Skeletal muscle cell (primary cell): ENCODE data around the gene GPAM.
"Not testable (repeated sequence)": the region's sequence is repeated elsewhere in the genome, so short reads cannot be mapped to it uniquely, and the experiment has no call there.

Source experiments
- DNase-seq: peaks from one replicate; pipeline ENCODE4 v3.0.0-alpha.2; 2010; ENCODE audit warnings: low read depth
- H3K4me3 ChIP-seq: 2 replicates; pipeline ENCODE4 v1.5.1; 2011; ENCODE audit warnings: low read depth, mild to moderate bottlenecking, control low read depth, low read length, moderate library complexity

GPAM gene

DNA sequence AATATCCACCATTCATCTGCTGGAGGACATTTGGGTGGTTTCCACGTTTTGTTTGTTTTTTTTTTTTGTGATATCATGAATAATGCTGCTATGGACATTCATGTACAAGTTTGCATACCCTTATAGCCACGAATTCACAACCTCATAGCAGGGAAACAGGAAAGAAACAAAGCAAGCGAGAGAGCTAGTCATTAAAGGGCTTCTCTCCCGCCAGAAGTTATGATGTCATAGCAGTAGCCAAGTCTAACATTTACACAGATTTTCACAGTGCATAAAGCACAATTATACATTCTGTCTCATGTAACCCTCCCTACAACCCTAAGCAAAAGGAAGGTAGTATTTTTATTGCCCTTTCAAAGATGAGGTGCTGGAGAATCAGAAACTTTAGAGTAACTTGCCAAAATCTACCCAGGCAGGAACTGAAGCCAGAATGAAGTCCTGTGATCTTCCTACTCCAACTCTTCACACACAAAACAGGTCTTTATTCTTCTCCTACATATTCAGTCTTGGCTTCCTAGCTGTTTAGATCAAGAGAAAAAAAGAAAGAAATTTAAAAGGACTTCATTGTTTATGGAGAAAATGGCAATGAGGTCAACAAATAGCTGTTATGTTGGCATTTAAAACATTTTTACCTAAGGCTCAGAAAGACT lies 33.9 kb upstream of the GPAM start:
- no peak overlapping the region for H3K4me3 ChIP-seq
- DNase-seq, result no peak

DNA sequence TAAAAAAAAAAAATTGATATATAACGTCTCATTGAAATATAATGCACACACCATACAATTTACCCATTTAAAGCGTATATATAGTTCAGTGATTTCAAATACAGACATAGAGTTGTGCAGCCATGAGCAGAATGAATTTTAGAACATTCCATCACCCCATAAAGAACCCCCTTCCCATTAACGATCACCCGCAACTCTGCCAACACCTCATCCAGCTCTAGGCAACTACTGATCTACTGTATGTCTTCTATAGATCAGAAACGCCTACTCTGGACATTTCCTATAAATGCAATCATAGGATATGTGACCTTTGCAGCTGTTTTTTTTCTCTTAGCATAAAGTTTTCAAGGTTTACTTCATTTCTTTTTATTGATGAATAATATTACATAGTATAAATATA lies 33.4 kb upstream of the GPAM start:
- no peak overlapping the region for H3K4me3 ChIP-seq
- no peak for DNase-seq

DNA sequence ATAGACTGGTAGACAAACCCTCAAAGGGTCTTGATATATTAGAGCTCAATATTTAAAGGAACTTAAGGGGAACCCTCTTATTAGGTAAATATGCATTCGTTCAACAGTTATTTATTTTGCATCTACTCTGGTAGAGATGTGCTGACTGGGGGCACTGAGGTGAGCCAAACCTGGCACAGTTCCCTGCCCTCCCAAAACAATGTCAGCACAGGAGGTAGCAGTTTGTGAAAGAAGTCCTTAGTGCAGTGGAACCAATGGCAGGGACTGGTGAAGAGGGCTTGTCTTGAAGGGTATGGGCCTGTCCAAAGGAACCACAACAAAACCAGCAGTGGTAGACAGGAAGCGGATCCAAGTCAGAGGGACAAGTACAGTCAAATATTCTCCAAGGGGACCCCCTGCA lies 32.6 kb upstream of the GPAM start:
- no peak overlapping the region for H3K4me3 ChIP-seq
- DNase-seq, result no peak

DNA sequence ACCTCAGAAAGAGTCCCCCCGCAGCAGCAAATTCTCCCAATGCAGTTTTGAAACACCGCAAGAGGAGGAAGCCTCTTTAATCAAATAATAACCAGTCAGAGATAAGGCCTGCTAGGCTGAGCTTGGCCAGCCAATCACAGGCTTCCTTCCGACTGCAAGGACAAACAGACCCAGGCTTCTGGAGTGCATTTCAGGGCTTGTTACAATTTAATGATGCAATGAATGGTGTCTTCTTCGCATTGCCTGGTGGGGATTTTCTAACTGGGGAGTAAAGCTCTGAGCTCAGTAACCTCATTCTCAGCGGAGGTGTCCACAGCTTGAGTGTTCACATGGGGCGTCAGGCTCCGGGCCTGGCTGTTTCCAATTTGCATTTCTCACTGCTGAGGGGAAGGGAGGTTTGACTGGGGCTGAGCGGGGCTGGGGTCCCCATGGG lies 31.8 kb upstream of the GPAM start:
- no peak overlapping the region for H3K4me3 ChIP-seq
- no peak for DNase-seq

DNA sequence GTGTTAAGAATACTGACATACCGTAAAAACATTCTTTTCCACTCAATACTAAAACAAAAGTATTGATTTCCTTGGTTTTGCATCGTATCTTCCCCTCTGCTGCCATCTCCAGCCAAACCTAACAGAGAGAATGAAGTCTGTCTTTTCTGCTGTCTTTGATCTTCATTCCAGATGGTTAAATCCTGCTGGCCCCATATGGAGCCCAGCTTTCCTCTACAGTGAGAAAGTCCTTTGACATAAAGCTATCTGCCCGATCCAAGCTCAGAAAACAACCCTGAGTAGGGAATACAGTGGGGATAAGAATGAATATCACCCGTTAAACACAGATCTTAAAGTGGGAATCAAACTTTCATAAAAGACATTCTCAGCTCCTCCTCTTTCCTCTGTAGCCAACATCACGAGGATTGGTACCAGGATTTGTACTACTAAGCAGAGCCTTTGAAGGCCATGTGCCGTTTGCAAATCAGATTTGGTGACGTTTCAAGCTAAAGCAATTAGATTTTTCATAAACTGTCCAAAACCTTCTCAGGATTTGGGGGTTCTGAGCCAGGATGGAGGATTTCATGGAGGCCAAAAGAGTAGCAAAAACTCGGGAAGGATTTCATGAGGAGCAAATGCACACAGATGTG lies 30.8 kb upstream of the GPAM start:
- H3K4me3 ChIP-seq, result no peak overlapping the region
- DNase-seq, result no peak

DNA sequence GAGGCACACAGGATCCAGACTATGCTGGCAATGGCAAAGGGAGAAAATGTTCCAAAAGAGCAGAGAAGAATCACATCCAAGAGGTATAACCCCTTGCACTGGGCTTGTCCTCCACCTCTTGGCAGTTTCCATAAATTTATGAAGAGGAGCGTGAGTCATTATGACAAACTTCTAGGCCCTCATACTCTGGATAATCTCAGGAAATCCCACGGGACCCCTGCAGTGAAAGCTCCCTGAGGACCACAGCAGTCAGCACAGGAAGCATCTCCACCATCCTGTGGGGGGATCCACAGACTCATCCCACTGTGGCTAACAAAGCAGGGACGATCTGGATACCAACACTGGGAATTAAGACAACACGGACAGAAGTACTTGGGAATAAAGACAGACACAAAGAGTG lies 30.3 kb upstream of the GPAM start:
- DNase-seq, result no peak
- H3K4me3 ChIP-seq, result no peak overlapping the region

DNA sequence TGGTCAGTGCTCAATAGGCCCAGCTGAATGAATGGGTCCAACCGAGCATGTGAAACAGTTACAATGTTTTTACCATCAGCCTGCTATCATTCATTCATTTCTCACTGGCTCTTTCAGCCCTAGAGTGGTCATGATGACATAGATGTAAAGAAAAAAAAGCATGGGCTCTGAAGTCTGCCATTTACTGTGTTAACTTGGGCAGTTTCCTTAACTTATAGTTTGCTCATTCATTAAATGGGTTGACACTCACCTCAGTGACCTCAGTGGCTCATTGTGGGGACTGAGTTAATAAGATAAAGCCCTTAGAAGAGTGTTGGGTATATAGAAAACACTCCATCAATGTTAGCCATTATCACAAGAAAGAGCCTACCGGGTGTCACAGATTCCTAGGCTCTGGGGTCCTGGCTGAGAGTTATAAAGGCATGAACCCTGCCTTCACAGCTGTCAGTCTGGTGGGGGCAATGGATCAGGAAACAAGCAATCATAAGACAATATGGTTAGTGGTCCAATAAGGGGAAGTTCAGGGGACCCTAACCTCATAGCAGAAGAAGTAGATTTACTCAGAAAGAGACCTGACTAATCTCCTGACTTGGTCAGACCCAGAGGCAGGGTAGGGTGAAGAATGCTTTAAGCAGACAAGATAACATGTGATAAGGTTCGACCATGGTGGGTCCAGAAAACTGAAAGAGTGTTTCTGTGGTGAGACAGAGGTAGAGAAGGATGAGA lies 29.7 kb upstream of the GPAM start:
- no peak overlapping the region for H3K4me3 ChIP-seq
- no peak for DNase-seq

DNA sequence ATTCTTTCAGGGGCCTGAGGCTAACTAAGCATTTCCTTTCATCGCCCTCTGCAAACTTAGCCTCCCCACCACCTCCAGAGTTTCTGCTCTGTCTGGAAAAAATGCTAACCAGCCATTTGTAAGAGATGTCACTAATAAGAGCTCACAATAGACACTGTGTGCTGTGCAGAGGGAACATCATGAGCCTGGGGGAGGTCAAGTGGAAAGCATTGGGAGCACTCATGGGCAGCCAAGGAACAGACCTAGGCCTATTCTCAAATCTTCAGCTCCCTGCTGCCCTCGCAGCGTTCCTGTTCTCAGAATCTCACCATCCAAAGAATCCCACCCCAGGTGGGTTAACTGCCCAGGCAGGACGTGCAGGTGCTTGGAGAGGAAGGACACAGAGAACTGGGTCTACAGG lies 27.1 kb upstream of the GPAM start:
- no peak for DNase-seq

DNA sequence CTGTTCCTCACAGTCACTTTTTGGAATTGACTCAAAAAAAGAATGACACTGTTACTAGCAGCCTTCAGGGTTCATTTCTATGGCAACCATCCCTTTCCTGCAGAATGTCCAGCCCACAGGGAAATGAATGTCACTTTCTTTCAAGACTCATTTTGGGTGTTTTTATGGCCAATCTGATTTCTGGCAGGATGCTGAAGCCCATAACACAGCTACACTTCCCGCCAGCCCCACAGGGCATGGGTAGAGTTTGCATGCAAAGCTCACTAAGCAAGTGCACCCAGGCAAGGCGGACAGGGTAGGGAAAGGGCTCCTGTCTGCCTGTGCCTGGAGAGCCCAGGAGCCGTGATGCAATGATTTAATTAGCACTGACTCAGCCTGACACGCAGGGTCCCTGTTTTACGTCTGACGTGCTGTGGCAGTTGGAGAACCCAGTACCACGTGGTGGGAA lies 26.1 kb upstream of the GPAM start:
- H3K4me3 ChIP-seq, result no peak overlapping the region
- no peak for DNase-seq

More for the DNA sequence above, 27.1 kb upstream of the GPAM start:
- H3K4me3 ChIP-seq, result no peak overlapping the region

DNA sequence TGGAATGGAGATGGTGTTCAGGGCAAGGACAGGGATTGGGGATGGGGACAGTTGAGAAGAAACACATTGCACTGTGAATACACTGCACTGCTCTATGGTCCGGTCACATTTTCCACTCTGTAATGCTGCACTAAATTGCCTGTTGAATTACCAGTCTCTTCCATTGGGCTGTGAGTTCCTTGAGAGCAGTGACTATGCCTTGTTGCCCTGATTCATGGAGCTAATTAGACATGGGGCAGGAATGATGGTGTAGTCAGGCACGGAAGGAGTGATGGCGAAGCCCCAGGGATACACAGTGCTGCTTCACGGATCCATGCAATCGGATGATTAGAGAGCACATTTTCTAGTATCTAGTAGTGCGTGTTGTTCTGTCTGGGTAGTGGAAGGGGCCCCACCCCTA lies 25.4 kb upstream of the GPAM start:
- no peak overlapping the region for H3K4me3 ChIP-seq
- no peak for DNase-seq

DNA sequence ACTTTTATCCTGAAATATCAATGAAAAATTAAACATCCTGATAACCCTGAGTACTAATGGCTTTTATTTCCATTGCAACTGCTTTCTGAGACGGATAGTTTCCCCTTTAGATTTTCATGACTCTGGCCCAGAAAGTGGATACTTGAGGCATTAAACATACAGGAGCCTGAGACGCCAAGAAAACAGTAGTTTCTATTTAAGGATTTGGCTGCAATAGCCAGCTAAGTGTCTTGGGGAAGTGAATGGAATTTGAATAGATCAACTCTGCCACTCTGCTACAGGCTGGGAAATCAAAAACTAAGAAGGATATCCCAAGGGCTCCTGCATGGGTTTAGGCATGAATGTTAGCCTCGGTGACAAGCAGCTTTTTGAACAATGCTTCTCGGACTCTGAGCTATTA lies 24.7 kb upstream of the GPAM start:
- no peak for DNase-seq
- no peak overlapping the region for H3K4me3 ChIP-seq

DNA sequence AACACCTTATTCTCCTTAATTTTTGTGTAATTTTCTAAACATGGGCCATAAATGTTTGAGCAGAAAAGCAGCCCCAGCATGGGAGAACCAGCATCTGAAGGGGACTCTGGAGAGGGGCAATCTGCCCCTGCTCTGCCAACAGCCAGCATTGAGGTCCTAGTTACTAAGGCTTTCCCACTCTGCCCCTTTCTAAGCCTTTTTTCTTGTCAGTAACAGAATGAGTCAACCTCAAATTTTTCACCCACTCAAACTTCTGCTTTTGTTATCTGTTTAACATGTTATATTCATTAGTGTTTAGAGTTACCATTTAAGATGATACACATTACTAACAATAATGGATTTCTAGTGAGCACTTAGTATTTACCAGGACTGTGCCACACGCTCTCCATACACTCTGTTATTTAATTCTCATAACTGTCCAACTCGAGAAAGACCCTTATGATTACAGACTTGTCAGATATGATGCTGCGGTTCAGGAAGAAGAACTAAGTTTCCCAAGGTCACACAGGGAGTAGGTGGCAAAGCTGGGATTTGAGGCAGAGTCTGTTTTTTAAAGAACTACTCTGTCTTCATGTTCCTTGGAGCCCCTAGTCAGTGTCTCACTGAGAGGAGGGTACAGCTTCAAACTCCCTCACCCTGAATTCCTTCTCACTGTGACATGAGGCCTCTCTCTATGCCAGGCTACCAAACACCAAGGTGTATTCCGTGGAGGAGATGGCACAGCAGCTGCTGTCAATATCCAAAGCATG lies 19.9 kb upstream of the GPAM start:
- DNase-seq, result no peak
- H3K4me3 ChIP-seq, result no peak overlapping the region

DNA sequence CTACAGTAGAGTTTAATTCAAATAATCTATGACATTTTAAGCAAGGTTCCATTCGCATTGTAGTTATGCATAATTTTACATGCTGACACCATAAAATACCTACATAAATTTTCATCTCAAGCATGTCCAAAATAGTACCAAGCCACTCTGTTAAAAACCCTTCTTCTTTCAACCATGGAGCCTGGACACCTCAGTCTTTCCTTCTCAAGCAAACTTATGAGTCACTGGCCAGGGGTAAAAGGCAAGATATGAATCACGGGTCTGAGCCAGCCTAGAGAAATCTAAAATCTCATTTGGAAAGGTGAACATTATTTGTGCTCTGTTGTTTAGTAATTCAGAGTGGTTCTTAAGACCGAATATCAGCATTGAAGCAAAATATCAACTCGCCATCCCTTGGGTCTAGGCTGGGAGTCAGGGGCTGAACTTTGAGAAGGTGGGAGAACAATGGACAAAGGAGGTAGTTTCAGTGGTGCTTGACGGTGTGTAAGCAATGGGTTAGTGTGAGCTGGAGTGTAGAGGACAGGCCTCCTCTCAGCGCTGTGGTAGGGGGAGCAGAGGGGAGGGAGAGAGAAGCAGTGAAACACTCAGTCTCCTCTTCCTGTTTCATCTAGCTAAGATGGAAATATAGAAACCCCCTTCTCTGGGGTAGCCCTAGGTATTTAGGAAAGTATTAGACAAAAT lies 19.1 kb upstream of the GPAM start:
- DNase-seq, result no peak
- H3K4me3 ChIP-seq, result no peak overlapping the region

DNA sequence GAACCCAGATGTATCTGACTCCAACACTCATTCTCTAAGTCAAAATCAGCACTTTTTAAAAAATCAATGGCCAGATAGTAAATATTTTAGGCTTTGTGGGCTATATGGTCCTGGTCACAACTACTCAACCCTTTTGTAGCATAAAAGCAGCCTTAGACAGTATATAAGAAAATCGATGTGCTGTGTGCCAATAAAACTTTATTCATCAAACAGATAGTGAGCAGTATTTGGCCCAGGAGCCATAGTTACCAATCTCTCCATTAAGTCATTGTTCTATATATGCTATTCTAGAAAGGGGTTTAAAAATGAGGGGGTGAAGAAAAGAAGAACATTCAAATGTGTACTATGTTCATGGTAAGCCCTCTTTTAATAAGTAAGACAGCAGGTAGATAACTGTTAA lies 18.5 kb upstream of the GPAM start:
- H3K4me3 ChIP-seq, result no peak overlapping the region
- no peak for DNase-seq

DNA sequence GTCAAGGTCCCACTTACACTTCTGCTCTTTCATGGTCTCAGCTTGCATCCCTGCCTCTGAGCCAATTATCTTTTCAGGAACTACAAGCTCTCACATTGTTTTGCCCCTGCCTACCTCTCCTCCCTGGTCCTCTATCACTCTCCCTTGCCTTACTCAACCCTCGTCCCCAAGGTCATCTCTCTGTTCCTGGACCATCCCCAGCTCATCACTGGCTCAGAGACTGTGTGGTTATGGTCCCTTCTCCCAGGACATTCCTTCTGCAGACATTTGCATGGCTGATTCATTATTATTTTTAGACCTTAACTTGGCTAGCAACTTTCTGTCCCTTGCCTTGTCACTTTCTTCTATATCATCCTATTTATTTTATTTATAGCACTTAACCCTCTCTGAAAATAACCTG lies 17.8 kb upstream of the GPAM start:
- no peak for DNase-seq
- H3K4me3 ChIP-seq, result no peak overlapping the region

DNA sequence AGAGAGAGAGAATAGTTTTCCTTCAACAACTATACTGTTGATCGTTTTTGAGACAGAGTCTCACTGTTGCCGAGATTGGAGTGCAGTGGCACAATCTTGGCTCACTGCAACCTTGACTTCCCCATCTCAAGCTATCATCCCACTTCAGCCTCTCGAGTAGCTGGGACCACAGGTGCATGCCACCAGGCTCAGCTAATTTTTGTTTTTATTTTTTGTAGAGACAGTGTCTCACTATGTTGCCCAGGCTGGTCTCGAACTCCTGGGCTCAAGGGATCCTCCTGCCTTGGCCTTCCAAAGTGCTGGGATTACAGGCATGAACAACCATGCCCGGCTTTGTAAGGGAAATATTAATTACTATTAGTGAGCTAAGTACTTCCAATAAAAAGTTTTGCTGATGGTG lies 16.7 kb upstream of the GPAM start:
- H3K4me3 ChIP-seq, DNase-seq: not testable (repeated sequence)

DNA sequence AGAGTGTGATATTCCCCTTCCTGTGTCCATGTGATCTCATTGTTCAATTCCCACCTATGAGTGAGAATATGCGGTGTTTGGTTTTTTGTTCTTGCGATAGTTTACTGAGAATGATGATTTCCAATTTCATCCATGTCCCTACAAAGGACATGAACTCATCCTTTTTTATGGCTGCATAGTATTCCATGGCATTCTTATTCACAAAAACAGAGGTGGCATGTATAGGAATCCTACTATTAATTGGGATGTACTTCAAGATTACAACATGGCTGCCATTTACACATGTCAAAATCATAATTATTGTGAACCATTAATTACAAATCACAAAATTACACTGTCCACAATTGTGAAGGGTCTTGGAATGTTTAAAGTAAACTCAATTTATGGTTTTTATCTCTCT lies 14.1 kb upstream of the GPAM start:
- not testable (repeated sequence) for DNase-seq, H3K4me3 ChIP-seq

DNA sequence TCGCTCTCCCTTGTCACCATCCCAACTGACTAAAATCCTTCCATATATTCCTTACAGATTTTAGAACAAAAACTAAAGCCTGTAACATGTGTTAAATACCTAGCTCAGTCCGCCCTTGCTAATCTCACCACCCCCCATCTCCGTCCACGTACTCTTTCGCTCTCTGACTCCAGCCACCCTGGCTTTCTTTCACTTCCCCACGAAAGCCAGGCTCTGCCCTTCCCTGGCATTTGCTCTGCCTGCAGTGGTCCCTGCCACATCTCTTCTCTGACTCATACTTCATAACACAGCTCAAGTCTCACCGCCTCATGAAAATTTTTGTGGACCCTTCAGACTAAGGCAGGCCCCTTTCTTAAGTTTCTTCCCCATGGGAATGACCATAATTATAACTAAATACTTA lies 11.7 kb upstream of the GPAM start:
- no peak for DNase-seq
- H3K4me3 ChIP-seq, result no peak overlapping the region

DNA sequence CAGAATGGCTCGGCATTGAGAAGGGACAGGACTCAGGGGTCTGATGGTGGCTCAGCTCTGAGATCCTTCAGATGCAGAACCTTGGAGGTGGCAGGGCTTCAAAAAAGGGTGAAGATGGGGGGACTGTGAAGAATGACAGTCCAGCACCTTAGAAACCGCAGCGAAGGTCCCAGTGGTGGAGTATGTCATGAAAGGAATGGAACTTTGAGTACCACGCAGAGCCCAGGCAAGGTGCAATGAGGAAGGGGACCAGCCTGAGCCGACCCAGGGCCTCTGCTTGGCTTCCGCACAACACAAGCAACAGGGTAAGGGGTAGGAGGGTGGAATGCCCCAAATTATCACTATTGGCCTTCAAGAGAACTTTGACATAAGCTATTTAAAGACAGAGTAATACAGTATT lies 8.2 kb upstream of the GPAM start:
- no peak for DNase-seq

More for the DNA sequence above, 8.2 kb upstream of the GPAM start:
- no peak overlapping the region for H3K4me3 ChIP-seq
